KOPT-K1 (cell line): ENCODE data around the gene PPFIBP1.

Source experiments
- H3K27ac ChIP-seq: fragments of 200-600 bp; sonication (generic); 2 replicates; pipeline ENCODE4 v1.5.1; 2016; ENCODE audit warnings: antibody characterized with exemption, mild to moderate bottlenecking, low read depth, low read length; ENCODE audit not compliant: poor library complexity, severe bottlenecking
- H3K36me3 ChIP-seq: fragments of 200-600 bp; sonication (generic); 2 replicates; pipeline ENCODE4 v1.5.1; 2017; ENCODE audit warnings: antibody characterized with exemption, mild to moderate bottlenecking, low read length, moderate library complexity; ENCODE audit not compliant: insufficient read depth
- H3K9me3 ChIP-seq: fragments of 200-600 bp; sonication (generic); 2 replicates; pipeline ENCODE4 v1.5.1; 2017; ENCODE audit warnings: antibody characterized with exemption, low read length, mild to moderate bottlenecking; ENCODE audit not compliant: insufficient read depth, poor library complexity, severe bottlenecking

The PPFIBP1 gene

GRCh38 chr12:27682534-27682933 is 158.5 kb downstream of the PPFIBP1 start:
- Histone ChIP-seq H3K27ac (no peak overlapping the region), H3K9me3 (no peaks in the 10 kb centered on the region), H3K36me3 (peaks cover 4% of the 10 kb centered on the region; the same call in 1 of the 2 replicates)

- Histone ChIP-seq H3K36me3 (peaks cover 20% of the 10 kb centered on the region; the same call in 1 of the 2 replicates), H3K9me3 (no peaks in the 10 kb centered on the region), H3K27ac (no peak overlapping the region)
These were observed 161.3 kb downstream of the PPFIBP1 start for GRCh38 chr12:27685274-27685673.

- Histone ChIP-seq H3K9me3 (no peaks in the 10 kb centered on the region), H3K27ac (no peak overlapping the region), H3K36me3 (peaks cover 23% of the 10 kb centered on the region; the same call in 1 of the 2 replicates)
These were observed 162.1 kb downstream of the PPFIBP1 start for GRCh38 chr12:27686147-27686546.

DNA sequence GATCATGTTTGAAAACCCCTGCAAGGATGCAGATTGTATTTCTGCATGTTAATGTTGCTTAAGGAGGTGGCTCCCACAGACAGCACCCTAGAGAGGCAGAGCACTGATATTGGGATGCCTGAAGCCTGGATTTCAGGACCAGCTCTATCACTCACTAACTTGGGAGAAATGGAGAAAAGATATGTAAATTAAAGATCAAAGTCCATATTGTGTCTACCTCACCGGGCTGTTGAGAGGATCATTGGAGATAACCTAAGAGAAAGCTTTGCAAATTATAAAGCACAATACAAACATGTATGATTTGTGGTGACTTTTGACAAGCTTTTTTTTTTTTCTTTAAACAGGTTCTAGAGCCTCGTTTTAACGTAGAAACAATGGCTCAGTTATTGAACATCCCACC is 164.7 kb downstream of the PPFIBP1 start:
- no peaks in the 10 kb centered on the region for H3K9me3 ChIP-seq
- H3K27ac ChIP-seq: no peak overlapping the region
- peaks cover 19% of the 10 kb centered on the region; the same call in 1 of the 2 replicates for H3K36me3 ChIP-seq

- Histone ChIP-seq H3K27ac (no peak overlapping the region), H3K36me3 (peaks cover 19% of the 10 kb centered on the region; the same call in 1 of the 2 replicates), H3K9me3 (no peaks in the 10 kb centered on the region)
These were observed 165.7 kb downstream of the PPFIBP1 start for GRCh38 chr12:27689558-27690180.

GRCh38 chr12:27693403-27693802 is 169.4 kb downstream of the PPFIBP1 start:
- Histone ChIP-seq H3K9me3 (no peaks in the 10 kb centered on the region), H3K36me3 (peaks cover 19% of the 10 kb centered on the region; the same call in 1 of the 2 replicates), H3K27ac (no peak overlapping the region)

- Histone ChIP-seq H3K27ac (no peak overlapping the region), H3K36me3 (no peaks in the 10 kb centered on the region), H3K9me3 (no peaks in the 10 kb centered on the region)
These were observed 171.7 kb downstream of the PPFIBP1 start for GRCh38 chr12:27695556-27696292.

- H3K27ac ChIP-seq: no peak within 1 kb of the TSS
- no peaks in the 10 kb centered on the region for H3K9me3 ChIP-seq
- no peaks in the 10 kb centered on the region for H3K36me3 ChIP-seq
These were observed 172.3 kb downstream of the PPFIBP1 start, which contains the start of gene REP15 for GRCh38 chr12:27696293-27696652. TSS of gene REP15 (plus strand) at chr12:27696447. CDS start at chr12:27696563, 116 bp downstream.

GRCh38 chr12:27696864-27697564 is 173.0 kb downstream of the PPFIBP1 start:
- Histone ChIP-seq H3K27ac (no peak overlapping the region), H3K9me3 (no peaks in the 10 kb centered on the region), H3K36me3 (no peaks in the 10 kb centered on the region)

GRCh38 chr12:27703720-27704452 is 179.9 kb downstream of the PPFIBP1 start:
- Histone ChIP-seq H3K9me3 (no peaks in the 10 kb centered on the region), H3K27ac (no peak overlapping the region), H3K36me3 (no peaks in the 10 kb centered on the region)

GRCh38 chr12:27705263-27705662 is 181.3 kb downstream of the PPFIBP1 start:
- Histone ChIP-seq H3K36me3 (no peaks in the 10 kb centered on the region), H3K9me3 (no peaks in the 10 kb centered on the region), H3K27ac (no peak overlapping the region)

- Histone ChIP-seq H3K9me3 (no peaks in the 10 kb centered on the region), H3K27ac (no peak overlapping the region)
These were observed 183.2 kb downstream of the PPFIBP1 start for GRCh38 chr12:27707216-27707615.

GRCh38 chr12:27709212-27709931 is 185.4 kb downstream of the PPFIBP1 start:
- H3K27ac ChIP-seq: no peak overlapping the region

More at GRCh38 chr12:27707216-27707615, 183.2 kb downstream of the PPFIBP1 start:
- no peaks in the 10 kb centered on the region for H3K36me3 ChIP-seq

DNA sequence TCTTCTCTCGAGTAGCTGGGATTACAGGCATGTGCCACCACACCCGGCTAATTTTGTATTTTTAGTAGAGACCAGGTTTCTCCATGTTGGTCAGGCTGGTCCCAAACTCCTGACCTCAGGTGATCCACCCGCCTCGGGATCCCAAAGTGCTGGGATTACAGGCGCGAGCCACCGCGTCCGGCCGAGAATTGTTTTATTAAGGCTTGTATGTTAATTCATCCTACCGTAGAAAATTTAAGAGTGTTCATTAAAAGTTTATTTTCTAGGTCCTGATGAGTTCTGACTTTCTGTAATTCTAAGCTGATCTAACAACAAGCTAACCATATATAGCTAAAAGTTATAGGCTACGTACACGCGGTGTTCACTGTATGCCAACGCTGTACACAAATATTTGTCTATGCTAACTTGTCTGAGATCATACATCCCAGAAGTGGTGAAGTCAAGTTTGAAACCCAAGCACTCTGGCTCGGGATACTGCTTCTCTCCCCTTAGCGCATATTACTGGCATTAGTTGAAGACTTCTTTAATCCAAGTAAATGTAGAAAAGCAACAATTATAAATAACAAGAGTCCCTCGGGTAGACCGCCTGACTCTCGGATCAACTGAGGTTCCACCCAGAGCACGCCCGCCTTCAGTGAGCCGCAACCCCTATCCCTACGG is 186.1 kb downstream of the PPFIBP1 start:
- no peaks in the 10 kb centered on the region for H3K9me3 ChIP-seq
- H3K27ac ChIP-seq: peak overlapping the region; percentile 73
- peaks cover 26% of the 10 kb centered on the region for H3K36me3 ChIP-seq

More at GRCh38 chr12:27709212-27709931, 185.4 kb downstream of the PPFIBP1 start:
- Histone ChIP-seq H3K36me3 (peaks cover 21% of the 10 kb centered on the region), H3K9me3 (no peaks in the 10 kb centered on the region)
